Kasumi-1 (cell line): ENCODE results near the gene SH3RF3.

Source experiments
- DNase-seq, 2 experiments: peaks; one replicate each; lab custom pipeline; 2025; lab: John Stamatoyannopoulos, UW

SH3RF3 gene

DNA sequence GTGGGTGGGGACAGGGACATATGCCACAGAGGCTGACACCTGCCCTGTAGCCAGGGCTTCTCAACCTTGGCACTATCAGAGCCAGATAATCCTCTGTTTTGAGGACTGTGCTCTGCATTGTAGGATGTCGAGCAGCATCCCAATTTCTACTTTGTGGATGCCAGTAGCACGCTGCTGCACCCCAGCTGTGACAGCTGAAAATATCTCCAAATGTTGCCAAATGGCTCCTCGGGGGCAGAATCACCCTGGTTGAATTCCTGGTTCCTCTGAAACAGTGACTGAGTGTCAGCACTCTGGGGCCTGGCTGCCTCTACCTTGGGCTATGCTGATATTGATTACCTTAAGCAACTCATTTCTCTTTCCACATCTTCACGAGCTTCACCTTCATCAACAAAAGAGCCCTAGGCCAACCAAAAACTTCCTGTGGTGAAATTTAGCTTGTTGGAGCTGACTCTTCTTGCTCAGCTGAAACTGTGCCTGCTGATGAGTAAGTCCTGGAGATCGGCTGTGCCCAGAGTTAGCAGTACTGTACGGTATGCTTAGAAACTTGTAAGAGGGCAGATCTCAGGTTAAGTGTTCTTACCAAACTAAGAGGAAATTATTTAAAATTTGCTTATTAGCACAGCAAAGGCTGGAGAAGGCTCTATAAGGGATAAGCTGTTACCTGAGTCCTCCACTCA lies 346.7 kb downstream of the SH3RF3 start:
- peak; percentile 31 to 33 for DNase-seq

DNA sequence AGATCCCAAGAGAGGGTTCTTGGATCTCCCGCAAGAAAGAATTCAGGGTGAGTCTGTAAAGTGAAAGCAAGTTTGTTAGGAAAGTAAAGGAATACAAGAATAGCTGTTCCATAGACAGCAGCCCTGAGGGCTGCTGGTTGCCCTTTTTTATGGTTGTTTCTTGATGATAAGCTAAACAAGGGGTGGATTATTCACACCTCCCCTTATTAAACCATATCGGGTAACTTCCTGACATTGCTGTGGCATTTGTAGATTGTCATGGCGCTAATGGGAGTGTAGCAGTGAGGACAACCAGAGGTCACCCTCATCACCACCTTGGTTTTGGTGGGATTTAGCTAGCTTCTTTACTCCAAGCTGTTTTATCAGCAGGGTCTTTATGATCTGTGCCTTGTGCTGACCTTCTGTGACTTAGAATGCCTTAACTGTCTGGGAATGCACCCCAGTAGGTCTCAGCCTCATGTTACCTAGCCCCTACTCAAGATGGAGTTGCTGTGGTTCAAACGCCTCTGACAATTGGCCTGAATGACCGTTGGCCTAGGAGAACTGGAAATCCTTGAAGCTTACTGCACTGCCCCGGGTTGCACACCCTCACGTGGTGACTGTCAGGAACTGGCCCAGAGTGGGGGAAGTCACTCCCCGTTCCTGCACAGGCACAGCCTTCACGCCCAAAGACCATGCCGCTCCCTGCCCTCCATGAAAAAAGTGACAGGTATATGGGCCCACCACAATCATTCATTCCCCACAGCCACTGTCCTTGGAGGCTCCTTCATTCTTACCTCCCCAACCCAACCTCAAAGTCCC lies 347.8 kb downstream of the SH3RF3 start:
- peak in 1 of 2 experiments; percentile 18 for DNase-seq

- DNase-seq = no peak
Measured at GRCh38 chr2:109478906-109479493, 350.0 kb downstream of the SH3RF3 start.

- DNase-seq = no peak
Measured at GRCh38 chr2:109479804-109480203, 350.8 kb downstream of the SH3RF3 start.

GRCh38 chr2:109480486-109481195 lies 351.6 kb downstream of the SH3RF3 start:
- no peak for DNase-seq

GRCh38 chr2:109481196-109481555 lies 352.2 kb downstream of the SH3RF3 start:
- DNase-seq = no peak

DNA sequence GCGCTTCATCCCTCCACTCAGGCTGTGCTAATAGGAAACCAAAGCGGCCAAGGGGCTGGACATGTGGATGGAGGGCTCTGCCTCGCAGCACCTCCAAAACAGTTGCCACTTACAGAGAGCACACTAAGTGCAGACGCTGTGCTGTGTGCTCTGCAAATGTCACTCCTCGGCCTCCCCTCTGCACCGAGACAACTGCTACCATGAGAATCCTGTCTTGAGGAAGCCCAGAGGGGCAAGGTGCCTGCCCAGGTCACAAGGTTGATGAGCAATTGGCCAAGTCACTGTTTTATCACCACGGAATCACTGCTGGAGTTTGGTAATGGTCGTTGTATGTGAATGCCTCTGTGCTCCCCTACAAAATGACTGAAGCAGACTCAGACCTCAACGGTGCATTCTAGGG lies 352.6 kb downstream of the SH3RF3 start:
- no peak for DNase-seq

DNA sequence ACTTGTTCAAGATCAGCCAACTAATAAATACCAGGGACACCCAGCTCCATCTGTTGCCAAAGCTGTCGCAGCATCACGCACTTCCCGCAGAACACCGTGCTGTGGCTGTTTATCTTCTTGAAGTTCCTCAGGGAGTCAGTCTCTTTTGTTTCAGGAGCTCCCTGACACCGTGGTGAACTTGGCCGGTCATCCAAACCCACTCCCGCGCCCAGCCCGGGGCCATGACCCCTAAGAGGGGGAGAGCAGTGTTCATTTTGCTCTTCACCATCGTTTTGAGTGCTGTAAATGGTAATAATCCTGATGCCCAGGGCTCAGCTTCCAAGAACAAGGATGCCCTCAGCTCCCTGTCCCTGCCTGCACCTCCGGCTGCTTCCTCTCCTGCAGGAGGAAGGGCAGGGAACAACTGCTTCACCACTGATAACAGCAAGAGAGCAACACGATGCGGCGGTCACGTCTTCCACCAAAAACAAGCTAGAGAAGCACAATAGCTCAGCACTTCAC lies 353.4 kb downstream of the SH3RF3 start:
- no peak for DNase-seq

DNA sequence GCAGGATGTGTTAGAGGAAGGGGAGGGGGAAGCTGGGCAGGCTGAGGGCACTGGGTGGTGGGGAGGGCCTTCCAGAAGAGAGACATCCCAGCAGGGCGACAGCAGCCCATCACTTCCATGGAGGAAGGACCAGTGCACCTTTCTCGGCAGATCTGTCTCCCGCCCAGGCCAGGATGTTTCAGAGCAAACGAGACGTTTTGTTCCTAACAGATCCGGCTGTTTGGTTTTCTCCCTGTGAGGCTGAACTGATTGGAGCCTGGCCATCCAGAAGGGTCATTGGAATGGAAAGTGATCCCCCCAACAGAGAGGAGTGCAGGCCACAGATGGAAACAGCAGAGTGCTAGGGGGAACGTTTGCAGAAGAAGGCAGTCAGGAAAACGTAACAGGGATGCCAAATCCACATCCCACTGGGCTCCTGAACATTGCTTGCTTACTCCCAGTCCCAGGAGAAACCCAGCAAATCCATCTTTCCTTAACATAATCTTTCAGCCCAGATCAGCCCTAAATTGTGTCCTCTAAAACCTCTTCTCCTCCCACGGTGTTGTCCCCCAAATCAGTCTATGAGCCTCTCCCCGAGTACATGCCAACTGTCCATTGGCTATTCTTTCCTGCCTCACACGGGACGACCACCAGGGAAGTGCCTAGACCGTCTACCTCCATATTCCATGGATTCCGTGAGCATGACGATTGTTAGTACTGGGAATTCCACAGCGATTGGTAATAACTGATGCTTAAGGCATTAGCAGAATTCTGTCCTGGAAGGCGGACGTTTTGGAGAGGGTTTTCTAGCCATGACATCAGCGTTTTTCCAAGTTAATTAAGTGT lies 357.9 kb downstream of the SH3RF3 start:
- no peak for DNase-seq

DNA sequence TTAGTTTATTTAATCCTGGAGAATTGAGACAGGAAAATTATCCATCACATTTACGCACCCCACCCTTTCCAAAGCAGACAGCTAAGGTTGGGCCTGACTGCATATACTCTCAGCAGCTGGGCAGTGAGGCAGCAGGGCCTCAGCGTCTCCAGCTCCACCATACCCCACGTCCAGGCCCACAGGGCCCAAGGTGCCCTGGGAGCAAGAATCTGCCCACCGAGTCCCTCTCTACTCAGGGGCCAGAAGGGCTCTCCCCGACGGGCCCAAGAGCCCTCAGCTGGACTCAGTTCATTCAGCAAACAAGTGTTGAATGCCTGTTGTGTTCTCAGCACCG lies 358.5 kb downstream of the SH3RF3 start:
- no peak for DNase-seq

- DNase-seq = no peak
Measured at GRCh38 chr2:109487871-109488655, 359.1 kb downstream of the SH3RF3 start.

- no peak for DNase-seq
Measured at GRCh38 chr2:109489296-109489695, 360.3 kb downstream of the SH3RF3 start.

DNA sequence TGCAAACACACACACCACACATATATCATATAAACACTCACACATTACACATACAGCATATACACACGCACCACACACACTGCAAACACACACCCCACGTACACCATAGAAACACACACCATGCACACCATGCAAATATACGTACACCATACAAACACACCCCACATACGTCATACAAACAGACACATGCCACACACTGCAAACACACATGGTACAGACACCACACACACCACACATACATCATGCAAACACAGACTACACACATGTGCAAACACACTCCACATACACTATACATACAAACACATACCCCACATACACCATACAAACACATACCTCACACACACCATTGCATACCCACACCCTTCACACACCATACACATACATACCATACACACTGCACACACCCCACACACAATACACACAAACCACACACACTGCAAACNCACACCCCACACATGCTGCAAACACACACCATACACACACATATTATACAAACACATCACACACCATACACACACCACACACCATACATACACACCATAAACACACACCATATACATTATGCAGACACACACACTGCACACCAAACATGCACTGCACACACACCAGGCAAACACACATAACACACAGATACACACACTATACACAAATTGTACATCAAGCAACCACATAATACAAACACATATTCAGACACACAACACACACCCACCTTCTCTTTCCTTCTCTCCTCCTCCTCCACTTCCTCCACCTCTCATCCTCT lies 364.4 kb downstream of the SH3RF3 start:
- no peak for DNase-seq

DNA sequence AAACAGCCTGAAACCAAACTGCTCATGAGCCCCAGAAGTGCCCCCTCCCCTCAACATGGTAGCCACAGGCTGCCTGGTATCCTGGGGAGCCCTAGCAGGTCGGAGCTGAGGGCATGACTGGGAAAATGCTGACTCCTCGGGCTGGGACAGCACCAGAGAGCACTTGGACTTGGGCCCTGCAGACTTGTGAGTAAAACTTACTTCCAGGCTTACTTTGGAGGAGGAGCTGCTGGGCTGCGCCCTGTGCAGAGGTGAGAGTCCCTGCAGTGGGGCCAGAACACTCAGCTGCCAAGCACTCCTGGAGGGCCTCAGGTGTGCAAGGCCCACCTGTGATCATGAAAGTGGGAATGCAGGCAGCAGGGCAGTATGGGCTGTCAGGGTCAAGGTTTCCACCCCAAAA lies 365.3 kb downstream of the SH3RF3 start:
- no peak for DNase-seq

GRCh38 chr2:109497463-109497862 lies 368.5 kb downstream of the SH3RF3 start:
- no peak for DNase-seq

GRCh38 chr2:109497911-109498870 lies 369.2 kb downstream of the SH3RF3 start:
- DNase-seq = peak in 1 of 2 experiments; percentile 10

GRCh38 chr2:109498906-109499305 lies 369.9 kb downstream of the SH3RF3 start:
- DNase-seq = no peak

DNA sequence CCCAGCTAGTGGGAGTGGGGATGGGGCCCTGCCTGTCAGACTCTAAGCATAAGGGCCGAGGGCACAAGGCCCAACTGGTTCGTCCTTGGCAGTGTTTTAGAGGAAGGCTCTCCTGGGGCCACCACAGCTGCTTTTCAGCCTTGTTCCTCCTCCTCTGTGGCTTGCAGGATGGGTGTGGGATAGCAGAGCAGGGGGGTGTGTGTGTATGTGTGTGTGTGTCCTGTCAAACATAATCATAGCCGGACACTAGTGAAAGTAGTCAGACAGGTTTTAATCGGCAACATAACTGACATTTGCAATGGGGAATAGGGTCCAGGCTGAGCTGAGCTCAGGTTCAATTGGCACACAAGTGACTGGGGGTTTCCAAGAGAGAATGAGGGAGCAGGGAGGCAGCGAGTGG lies 370.6 kb downstream of the SH3RF3 start:
- peak in 1 of 2 experiments; percentile 20 for DNase-seq

- no peak for DNase-seq
Measured at GRCh38 chr2:109500910-109501309, 371.9 kb downstream of the SH3RF3 start.
